HG02759 (cell line): ENCODE measurements around the gene PIEZO2.
A peak's percentile ranks its signal among the peaks of the same experiment; 100 is the strongest.

Experiments used
- ATAC-seq: cut with Tn5 transposase; IDR thresholded peaks from one replicate; pipeline ENCODE4 v1.9.1; 2021; ENCODE audit warnings: mild to moderate bottlenecking, moderate library complexity; ENCODE audit not compliant: unreplicated experiment

Gene PIEZO2

GRCh38 chr18:11071300-11071699 is 78.1 kb downstream of the PIEZO2 start:
- ATAC-seq = no peak

DNA sequence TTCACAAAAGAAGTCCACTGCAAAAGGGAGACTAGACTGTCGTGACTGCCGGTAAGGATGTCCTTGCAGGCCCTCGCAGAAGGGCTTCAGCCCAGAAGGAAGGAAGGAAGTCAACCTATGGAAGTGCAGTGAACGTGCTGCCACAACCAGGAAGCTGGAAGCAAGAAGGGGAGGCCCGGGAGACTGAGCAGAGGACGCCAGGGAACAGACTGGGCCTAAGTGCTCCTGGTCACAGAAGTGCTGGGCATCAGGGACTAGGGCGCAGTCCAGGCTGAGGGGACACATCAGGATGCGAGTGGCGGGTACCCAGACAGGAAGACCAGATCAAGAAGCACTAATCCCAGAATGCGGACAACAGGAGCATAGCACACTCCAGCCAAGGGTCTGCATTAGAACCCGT is 78.8 kb downstream of the PIEZO2 start:
- no peak for ATAC-seq

- no peak for ATAC-seq
Observed at GRCh38 chr18:11066038-11066437, 83.3 kb downstream of the PIEZO2 start.

GRCh38 chr18:11064727-11065460 is 84.5 kb downstream of the PIEZO2 start:
- ATAC-seq = no peak

DNA sequence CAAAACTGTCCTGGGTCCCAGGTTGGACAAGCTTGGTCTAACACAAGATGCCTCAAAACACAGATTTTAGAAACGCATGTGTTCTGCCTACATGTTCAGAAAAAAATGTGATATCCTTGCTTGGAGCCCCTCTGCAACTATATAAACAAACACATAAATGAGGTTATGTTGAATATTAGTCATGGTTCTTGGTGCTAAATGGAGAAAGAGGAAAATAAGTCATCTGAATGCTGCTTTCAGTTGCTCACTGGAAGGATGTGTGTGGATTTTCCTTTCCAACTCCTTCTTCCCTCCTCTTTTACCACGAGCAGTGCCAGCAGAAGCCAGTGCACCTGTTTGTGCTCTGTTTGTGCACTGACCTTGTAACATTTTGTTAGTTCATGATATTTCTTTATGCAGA is 85.3 kb downstream of the PIEZO2 start:
- ATAC-seq = no peak

- ATAC-seq = no peak
Observed at GRCh38 chr18:11055721-11056120, 93.6 kb downstream of the PIEZO2 start.

DNA sequence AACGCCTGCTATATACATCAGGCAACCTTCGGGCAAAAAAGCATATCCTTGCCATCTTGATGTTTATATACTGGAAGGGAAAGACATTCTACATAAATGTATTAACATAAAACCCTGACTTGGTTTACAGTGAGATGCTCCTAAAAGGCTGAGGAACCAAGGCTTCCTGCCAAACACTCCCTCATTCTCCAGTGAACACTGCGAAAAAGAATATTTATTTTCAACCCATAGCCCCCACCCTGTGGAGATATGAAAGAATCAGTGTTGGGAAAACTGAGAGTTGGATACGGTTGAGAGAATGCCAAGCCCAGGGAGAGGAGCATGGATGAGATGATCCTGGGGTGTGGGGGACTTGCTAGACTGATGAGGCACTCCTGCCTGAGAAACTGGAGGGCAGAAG is 94.9 kb downstream of the PIEZO2 start:
- ATAC-seq = no peak

DNA sequence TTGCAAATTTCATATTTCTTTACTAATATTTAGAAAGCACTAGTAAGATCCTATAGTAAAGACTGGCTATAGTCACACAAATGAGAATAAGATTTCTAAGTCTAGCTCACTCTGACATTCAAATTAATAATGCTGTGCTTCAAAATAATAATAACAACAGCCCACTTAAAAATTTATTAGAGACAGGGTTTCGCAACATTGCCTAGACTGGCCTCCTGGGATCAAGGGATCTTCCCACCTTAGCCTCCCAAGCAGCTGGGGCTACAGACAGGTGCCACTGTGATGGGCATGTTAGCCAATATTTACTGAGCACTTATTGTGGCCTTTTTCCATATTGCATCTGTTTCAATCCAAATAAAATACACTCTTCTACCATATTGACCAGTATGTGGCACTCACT is 96.1 kb downstream of the PIEZO2 start:
- ATAC-seq = no peak

GRCh38 chr18:11052800-11053199 is 96.6 kb downstream of the PIEZO2 start:
- no peak for ATAC-seq

GRCh38 chr18:11051462-11051861 is 97.9 kb downstream of the PIEZO2 start:
- no peak for ATAC-seq

DNA sequence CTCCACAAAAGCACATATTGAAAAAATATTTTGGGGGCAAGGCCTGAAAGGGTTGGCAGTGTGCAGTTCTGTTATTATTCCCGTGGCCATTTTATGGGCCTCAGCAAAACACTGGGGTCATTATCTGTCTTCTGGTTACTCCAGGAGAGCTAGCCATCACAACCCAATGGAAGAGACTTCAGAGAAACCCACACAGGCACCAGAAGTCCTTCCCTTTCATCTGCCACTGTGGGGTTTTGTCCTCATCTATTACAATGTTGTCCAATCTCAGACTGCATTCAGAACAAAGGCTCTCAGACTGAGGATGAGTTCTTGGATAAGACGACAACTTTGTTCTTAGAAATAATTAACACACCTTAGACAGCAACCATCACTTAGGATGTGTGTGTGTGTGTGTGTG is 98.4 kb downstream of the PIEZO2 start:
- no peak for ATAC-seq

GRCh38 chr18:11047817-11048216 is 101.6 kb downstream of the PIEZO2 start:
- ATAC-seq = no peak

GRCh38 chr18:11047156-11047555 is 102.2 kb downstream of the PIEZO2 start:
- no peak for ATAC-seq

DNA sequence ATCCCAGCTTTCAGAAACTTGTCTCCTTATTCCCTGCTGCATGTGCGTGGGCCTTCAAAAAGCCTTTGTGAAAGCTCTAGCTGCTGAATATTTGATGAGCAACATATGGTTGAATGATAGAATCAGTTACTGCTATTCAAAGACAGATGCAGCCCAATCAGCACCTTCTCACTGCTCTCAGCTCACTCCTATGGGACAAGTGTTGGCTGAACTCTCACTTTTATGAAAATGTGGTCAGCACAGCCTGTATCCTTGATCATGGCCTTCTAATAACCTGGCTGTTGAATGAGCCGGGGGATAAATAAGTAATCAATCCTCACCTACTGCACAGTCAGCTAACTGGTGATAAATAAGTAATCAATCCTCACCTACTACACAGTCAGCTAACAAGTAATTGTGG is 103.2 kb downstream of the PIEZO2 start:
- ATAC-seq = no peak

DNA sequence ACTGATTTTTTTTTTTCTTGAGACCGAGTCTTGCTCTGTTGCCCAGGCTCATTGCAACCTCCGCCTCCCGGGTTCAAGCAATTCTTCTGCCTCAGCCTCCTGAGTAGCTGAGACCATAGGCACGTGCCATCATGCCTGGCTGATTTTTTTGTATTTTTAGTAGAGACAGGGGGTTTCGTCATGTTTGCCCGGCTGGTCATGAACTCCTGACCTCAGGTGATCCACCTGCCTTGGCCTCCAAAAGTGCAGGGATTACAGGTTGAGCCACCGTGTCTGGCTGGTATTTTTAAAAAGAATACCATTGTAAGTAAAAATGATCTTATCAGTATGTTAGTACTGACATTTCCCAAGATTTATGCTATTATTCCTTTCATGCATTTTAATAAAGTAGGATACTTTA is 105.7 kb downstream of the PIEZO2 start:
- ATAC-seq = no peak

- ATAC-seq = no peak
Observed at GRCh38 chr18:11042247-11042646, 107.1 kb downstream of the PIEZO2 start.

DNA sequence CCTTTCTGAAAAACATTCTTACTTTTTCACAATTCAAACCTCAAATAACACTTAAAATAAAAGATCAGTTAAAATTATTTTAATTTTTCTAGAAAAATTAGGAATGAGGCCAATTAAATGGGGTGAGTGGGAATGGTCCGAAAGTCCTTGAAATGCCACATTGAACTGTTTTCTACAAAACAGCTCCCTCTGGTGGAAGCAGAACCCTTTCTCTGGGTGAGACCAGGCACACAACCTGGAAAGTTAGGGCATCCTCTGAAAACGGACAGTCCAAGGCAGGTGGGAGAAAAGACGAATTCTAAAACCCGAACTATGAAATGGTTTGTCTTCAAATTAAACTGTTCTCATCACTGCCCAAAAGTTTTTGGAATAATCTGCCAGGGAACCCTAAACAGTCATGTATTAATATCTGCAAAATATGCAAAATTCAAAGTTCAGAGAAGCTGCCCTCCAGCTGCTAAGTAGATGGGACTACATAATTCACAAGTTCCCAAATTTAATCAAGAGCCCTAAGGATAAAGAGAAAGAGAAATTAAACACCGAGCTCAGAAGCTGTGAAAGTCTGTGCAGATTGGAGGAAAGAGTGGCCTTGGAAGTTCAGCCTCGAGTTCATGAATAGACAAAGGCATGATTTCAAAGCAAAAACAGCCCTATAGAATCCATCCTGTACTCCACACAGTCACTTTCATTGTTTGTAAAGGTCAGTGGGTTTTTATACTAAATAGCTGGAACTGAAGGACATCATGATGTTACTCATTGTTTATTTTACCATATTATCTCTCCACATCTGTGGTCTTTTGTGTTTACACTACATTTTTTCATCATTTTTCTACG is 108.3 kb downstream of the PIEZO2 start:
- peak; percentile 64 for ATAC-seq

- no peak for ATAC-seq
Observed at GRCh38 chr18:11040359-11040758, 109.0 kb downstream of the PIEZO2 start.

DNA sequence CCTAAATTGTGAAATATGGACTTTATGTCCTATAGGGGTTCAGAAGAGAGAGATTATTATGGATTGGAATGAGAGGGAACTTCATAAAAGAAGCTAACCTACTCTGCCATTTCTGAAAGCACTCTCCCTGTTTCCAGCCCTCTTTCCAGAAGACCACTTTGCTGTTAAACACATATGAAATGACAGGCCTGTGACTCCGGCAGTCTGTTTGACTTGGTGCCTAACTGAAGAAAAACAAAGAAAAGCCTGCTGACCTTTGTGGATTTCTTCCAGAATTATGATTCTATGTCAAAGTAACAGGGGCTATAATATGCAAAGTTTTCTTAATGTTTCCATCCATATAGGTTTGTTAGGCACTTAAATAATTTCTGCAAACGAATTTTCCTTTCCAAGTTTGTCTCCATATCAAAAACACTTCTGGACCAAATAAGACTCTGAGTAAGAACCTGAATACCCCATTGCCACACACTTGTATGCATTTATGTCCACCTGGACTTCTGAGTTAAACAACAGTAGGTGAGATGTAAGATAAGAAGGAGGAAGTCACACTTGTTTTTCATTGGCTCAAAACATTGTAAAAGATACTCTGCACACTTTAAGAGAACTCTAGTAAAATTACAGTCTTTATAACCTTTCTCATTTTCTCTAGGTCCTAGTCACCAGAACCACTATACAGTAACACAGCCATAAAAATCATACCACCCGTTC is 111.7 kb downstream of the PIEZO2 start:
- no peak for ATAC-seq

DNA sequence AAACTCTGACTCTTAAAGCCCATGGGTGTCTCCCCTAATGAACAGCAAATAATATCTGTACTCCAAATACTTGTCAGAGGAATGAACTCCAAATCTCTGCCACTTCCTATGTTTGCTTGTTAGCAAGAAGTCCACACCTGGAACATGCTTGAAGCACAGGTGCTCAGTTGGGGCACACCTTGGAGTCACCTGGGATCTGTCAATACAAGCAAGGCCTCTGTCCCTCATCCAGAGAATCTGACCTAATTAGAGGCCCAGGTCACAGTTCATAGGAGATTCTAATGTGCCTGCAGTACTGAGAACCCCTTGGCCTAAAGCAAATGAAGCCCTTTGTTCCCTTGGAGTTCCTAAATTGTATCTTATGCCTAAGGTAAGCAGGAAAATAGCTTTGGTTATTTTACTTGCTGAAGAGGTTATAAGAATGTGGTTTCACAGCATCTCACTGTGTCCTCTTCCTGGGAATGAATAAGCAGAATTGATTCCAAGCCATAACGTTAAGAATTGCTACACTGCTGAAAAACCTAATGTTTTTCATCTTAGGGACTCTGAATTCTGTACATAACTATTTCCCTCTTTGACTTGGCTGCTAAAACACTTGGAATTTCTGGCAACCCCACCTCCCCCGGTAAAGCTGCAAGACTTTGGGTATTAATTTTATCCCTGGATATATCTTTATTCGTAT is 113.4 kb downstream of the PIEZO2 start:
- no peak for ATAC-seq

GRCh38 chr18:11035376-11035775 is 114.0 kb downstream of the PIEZO2 start:
- no peak for ATAC-seq
